OCI-LY1 (cell line): ENCODE data around the gene MID1.

Experiments used
- H2AFZ ChIP-seq: fragments of 200-600 bp; sonication (generic), shearing (Covaris generic); 2 replicates; pipeline ENCODE4 v1.6.0; 2014; ENCODE audit warnings: antibody characterized with exemption, mild to moderate bottlenecking, low read length
- H3F3A ChIP-seq: fragments of 200-600 bp; sonication (generic), shearing (Covaris generic); 2 replicates; pipeline ENCODE4 v1.6.0; 2014; ENCODE audit warnings: mild to moderate bottlenecking, antibody characterized with exemption, low read length, moderate library complexity; ENCODE audit not compliant: insufficient read depth
- H3K27ac ChIP-seq: fragments of 200-600 bp; sonication (generic); 2 replicates; pipeline ENCODE4 v1.5.1; 2014; ENCODE audit warnings: low read length, mixed run types, mild to moderate bottlenecking, low read depth; ENCODE audit not compliant: poor library complexity, severe bottlenecking
- H3K27me3 ChIP-seq: fragments of 200-600 bp; sonication (generic); 2 replicates; pipeline ENCODE4 v1.6.0; 2014; ENCODE audit warnings: antibody characterized with exemption, mild to moderate bottlenecking, low read length, moderate library complexity; ENCODE audit not compliant: insufficient read depth
- H3K36me3 ChIP-seq: fragments of 200-600 bp; sonication (generic); 2 replicates; pipeline ENCODE4 v1.6.1; 2014; ENCODE audit warnings: mild to moderate bottlenecking, antibody characterized with exemption, low read length, moderate library complexity, mixed read lengths; ENCODE audit not compliant: insufficient read depth
- H3K4me1 ChIP-seq: fragments of 200-600 bp; sonication (generic); 2 replicates; pipeline ENCODE4 v1.5.1; 2014; ENCODE audit warnings: mild to moderate bottlenecking, low read length, moderate library complexity; ENCODE audit not compliant: insufficient read depth, severe bottlenecking
- H3K4me2 ChIP-seq: fragments of 200-600 bp; sonication (generic), shearing (Covaris generic); 2 replicates; pipeline ENCODE4 v1.6.1; 2014; ENCODE audit warnings: low read length
- H3K4me3 ChIP-seq: fragments of 200-600 bp; sonication (generic); 2 replicates; pipeline ENCODE4 v1.5.1; 2014; ENCODE audit warnings: low read length, low read depth, mild to moderate bottlenecking, mixed read lengths; ENCODE audit not compliant: poor library complexity, severe bottlenecking
- H3K79me2 ChIP-seq: fragments of 200-600 bp; shearing (Covaris generic); 2 replicates; pipeline ENCODE4 v1.6.1; 2016; ENCODE audit warnings: mixed run types, low read length, mixed read lengths; ENCODE audit not compliant: insufficient read depth
- H3K9ac ChIP-seq: fragments of 200-600 bp; sonication (generic), shearing (Covaris generic); 2 replicates; pipeline ENCODE4 v1.6.1; 2014; ENCODE audit warnings: mild to moderate bottlenecking, low read length, mixed read lengths
- H3K9me2 ChIP-seq: fragments of 200-600 bp; sonication (generic), shearing (Covaris generic); 2 replicates; pipeline ENCODE4 v1.6.1; 2014; ENCODE audit warnings: low read depth, mild to moderate bottlenecking, low read length, mixed read lengths
- H3K9me3 ChIP-seq: fragments of 200-600 bp; shearing (Covaris generic); 2 replicates; pipeline ENCODE4 v1.6.1; 2014; ENCODE audit warnings: low read length, mixed read lengths
- H4K20me1 ChIP-seq: fragments of 200-600 bp; sonication (generic), shearing (Covaris generic); 2 replicates; pipeline ENCODE4 v1.6.0; 2016; ENCODE audit warnings: mild to moderate bottlenecking, low read length; ENCODE audit not compliant: insufficient read depth
- EZH2 ChIP-seq: fragments of 200-600 bp; sonication (generic), shearing (Covaris generic); IDR thresholded peaks from 2 replicates; pipeline ENCODE4 v1.8.0; 2017; ENCODE audit warnings: borderline replicate concordance, mixed run types, mild to moderate bottlenecking, antibody characterized with exemption, low read length, moderate library complexity, mixed read lengths
- TF ChIP-seq, protein P1 (sequence below): fragments of 200-600 bp; sonication (generic), shearing (Covaris generic); IDR thresholded peaks from 2 replicates; pipeline ENCODE4 v1.5.1; 2017; ENCODE audit warnings: mild to moderate bottlenecking, antibody characterized with exemption, low read length, moderate library complexity, mixed read lengths

The MID1 gene

DNA sequence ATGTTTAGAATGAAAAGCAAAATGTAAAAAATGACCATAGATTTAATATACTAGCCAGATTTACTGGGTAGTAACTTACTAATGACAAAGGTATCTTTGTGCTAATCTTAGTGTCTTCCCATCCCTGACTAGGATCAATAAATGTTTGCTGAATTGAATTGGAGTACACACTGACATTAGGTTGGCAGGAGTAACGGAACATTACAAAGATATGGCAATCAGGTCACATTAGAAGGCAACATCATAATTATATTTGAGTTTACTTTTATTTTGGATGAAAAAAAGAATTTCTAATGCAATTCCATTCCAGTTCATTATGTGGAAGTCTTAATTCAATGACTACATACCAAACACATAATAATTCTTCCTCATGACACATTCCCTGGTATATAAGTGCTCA is 77.8 kb downstream of the MID1 start:
- H3F3A ChIP-seq: no peaks in the 10 kb centered on the region
- no peak overlapping the region for H3K27ac ChIP-seq
- H3K9me2 ChIP-seq: no peaks in the 10 kb centered on the region
- TF ChIP-seq, protein P1, sequence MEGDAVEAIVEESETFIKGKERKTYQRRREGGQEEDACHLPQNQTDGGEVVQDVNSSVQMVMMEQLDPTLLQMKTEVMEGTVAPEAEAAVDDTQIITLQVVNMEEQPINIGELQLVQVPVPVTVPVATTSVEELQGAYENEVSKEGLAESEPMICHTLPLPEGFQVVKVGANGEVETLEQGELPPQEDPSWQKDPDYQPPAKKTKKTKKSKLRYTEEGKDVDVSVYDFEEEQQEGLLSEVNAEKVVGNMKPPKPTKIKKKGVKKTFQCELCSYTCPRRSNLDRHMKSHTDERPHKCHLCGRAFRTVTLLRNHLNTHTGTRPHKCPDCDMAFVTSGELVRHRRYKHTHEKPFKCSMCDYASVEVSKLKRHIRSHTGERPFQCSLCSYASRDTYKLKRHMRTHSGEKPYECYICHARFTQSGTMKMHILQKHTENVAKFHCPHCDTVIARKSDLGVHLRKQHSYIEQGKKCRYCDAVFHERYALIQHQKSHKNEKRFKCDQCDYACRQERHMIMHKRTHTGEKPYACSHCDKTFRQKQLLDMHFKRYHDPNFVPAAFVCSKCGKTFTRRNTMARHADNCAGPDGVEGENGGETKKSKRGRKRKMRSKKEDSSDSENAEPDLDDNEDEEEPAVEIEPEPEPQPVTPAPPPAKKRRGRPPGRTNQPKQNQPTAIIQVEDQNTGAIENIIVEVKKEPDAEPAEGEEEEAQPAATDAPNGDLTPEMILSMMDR: no peak
- no peak for TF ChIP-seq EZH2
- no peak overlapping the region for H2AFZ ChIP-seq
- no peaks in the 10 kb centered on the region for H4K20me1 ChIP-seq
- H3K4me3 ChIP-seq: no peak overlapping the region
- no peaks in the 10 kb centered on the region for H3K79me2 ChIP-seq
- no peaks in the 10 kb centered on the region for H3K4me1 ChIP-seq
- H3K36me3 ChIP-seq: no peaks in the 10 kb centered on the region
- no peaks in the 10 kb centered on the region for H3K9me3 ChIP-seq
- H3K27me3 ChIP-seq: no peaks in the 10 kb centered on the region
- H3K9ac ChIP-seq: no peak overlapping the region
- H3K4me2 ChIP-seq: no peak overlapping the region

DNA sequence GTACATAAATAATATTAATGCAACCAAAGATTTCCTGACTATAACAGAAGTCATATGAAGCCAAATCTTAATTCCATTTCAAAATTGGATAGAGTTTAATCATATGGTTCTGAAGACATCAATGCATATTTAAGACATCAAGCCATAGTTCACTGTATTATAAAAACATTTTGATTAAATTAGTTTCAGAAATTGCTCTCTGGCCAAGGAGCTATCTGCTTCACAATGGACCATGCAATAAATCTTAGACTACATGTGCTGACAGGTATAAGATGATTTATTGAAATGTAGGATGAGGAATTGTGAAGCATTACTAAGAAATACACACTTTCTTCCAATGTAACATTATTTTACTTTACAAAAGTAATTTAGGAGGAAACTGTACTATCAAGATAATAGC is 81.6 kb downstream of the MID1 start:
- Histone ChIP-seq H3K4me1 (no peaks in the 10 kb centered on the region), H3K9me2 (no peaks in the 10 kb centered on the region), H4K20me1 (no peaks in the 10 kb centered on the region), H3F3A (no peaks in the 10 kb centered on the region), H3K36me3 (no peaks in the 10 kb centered on the region), H3K79me2 (no peaks in the 10 kb centered on the region), H3K9me3 (no peaks in the 10 kb centered on the region), H3K27ac (no peak overlapping the region), H3K9ac (no peak overlapping the region), H3K27me3 (no peaks in the 10 kb centered on the region), H2AFZ (no peak overlapping the region), H3K4me2 (no peak overlapping the region), H3K4me3 (no peak overlapping the region)
- TF ChIP-seq EZH2: no peak
- TF ChIP-seq, protein P1: no peak

DNA sequence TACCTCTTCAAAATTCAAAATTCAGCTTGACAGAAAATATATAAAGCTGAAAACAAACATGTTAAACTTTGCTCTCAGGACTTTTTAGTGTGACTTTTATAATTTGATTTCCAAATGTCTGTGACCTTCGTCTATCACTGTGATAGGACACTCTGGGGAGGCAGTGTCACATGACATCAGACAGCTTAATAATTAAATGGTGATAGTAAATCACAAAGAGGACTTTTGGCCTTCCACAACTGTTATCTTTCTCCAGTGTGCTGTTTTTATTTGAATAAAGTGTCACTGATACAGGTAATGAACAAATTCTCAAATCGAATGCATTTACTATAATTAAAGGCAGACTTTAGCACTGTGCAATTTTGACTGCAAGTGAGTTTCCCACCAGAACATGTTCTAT is 83.1 kb downstream of the MID1 start:
- Histone ChIP-seq H3K9me3 (no peaks in the 10 kb centered on the region), H3K4me2 (no peak overlapping the region), H3K9me2 (no peaks in the 10 kb centered on the region), H3F3A (no peaks in the 10 kb centered on the region), H3K36me3 (no peaks in the 10 kb centered on the region), H2AFZ (no peak overlapping the region), H3K4me3 (no peak overlapping the region), H3K79me2 (no peaks in the 10 kb centered on the region), H4K20me1 (no peaks in the 10 kb centered on the region), H3K9ac (no peak overlapping the region), H3K27ac (no peak overlapping the region), H3K4me1 (no peaks in the 10 kb centered on the region), H3K27me3 (no peaks in the 10 kb centered on the region)
- no peak for TF ChIP-seq EZH2
- TF ChIP-seq, protein P1: no peak
